Right lung (tissue), 10 donors: ENCODE measurements around the gene CBLN2. TPM values are rescaled to one million over a fixed set of nuclear protein-coding genes. Genes with fewer than 3 reads are reported as not detected.
A peak's percentile ranks its signal among the peaks of the same experiment; 100 is the strongest.

Source experiments
- DNase-seq, 2 donors: peaks; one replicate each; pipeline ENCODE4 v3.0.0-alpha.2; 2013
- long read RNA-seq, 8 donors: transcript quantifications; one replicate each; lab custom pipeline, GENCODE V29; 2026
- polyA plus RNA-seq, 5 donors: library from polyadenylated mRNA; unstranded; fragments of 120-200 nt; gene quantifications; one replicate each; pipeline versions ENCODE4 v1.2.1 to v1.2.3, GENCODE V29; 2013; ENCODE audit warnings: inconsistent platforms in 1 of 5, low replicate concordance in 1 of 5; ENCODE audit not compliant: insufficient read length in 5 of 5, insufficient read depth in 1 of 5

CBLN2 gene
- 10 to 100 TPM in 1 of 5 donors, 1 to 10 TPM in 4; 2.6 to 24.5 (median 7.0) TPM for polyA plus RNA-seq
- long read RNA-seq, donor 1, partial matches to known transcripts, result 0 of 3 reads
- long read RNA-seq, donor 1, other reads (novel, unspliced or antisense), result 0 of 3 reads
- long read RNA-seq, donor 2, partial matches to known transcripts, result 0 of 4 reads
- long read RNA-seq, donor 2, other reads (novel, unspliced or antisense), result 0 of 4 reads
- long read RNA-seq, donor 3, result 0 reads
- long read RNA-seq, donor 4, partial matches to known transcripts, result 0 of 1 reads
- long read RNA-seq, donor 4, other reads (novel, unspliced or antisense), result 0 of 1 reads
- long read RNA-seq, donor 5, transcript CBLN2-201 (5 exons, 2,945 nt), result major isoform, 5 of 8 reads
- long read RNA-seq, donor 5, partial matches to known transcripts, result 0 of 8 reads
- long read RNA-seq, donor 5, other reads (novel, unspliced or antisense), result 0 of 8 reads
- long read RNA-seq, donor 6, partial matches to known transcripts, result 0 of 1 reads
- long read RNA-seq, donor 6, other reads (novel, unspliced or antisense), result 0 of 1 reads
- long read RNA-seq, donor 7, partial matches to known transcripts, result 0 of 1 reads
- long read RNA-seq, donor 7, other reads (novel, unspliced or antisense), result 0 of 1 reads
- long read RNA-seq, donor 8, partial matches to known transcripts, result 0 of 3 reads
- long read RNA-seq, donor 8, other reads (novel, unspliced or antisense), result 0 of 3 reads

DNA sequence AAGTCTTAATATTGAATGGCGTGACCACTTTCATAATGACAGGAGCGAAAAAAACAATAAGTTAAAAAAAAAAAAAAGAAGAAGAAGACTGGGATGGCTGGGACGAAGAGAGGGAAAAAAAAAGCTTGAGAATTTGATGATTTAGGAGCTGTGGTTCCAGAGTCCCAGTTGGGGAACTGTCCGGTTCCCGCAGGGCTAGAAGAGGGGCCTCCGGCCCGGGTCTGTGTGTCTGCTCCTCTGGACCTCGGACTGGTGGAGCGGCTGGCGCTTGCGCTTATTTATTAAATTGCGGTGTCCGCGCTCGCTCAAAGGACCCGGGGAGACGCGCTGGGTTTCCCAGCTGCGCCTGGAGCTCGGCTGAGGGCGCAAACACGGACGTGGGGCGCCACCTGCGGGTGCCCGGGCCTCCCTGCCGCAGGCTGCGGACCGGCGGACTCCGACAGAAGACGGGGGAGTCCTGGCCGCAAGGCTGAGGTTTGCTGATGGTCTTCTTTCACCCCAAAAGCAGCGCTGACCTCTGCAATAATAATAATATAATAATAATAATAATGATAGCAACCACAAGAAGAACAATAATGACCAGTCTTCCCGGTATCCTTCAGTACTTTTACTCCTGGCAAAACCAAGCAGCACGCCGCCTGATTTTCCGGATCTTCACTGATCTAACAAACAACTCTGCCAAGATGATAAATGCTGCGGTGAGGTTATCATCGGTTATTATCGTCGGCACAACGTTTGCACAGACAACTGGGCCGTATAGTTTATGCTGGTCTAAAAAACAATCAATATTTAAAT lies at the start of gene CBLN2:
Gene CBLN2 (minus strand): TSS at position 251 of the 795 bp plus-strand sequence. CDS start 2,182 bp downstream, outside the sequence.
- DNase-seq, result peak; percentile 62 to 77

DNA sequence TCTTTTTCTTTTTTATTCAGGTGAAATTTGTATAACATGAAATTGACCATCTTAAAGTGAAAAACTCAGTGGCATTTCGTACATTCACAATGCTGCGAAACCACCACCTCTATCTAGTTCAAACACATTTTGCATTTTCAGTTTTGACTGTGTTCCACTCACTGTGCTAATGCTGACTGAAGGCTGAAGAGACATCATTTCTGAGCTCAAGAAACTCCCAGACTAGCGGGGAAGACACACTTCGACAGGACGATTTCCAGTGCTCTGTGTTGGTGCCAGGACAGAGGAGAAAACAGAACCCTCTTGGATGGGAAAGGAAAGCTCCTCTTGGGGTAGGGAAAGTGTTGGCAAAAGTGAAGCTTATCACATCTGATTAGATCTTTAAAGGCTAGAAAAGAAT lies 44.2 kb upstream of the CBLN2 start:
- no peak for DNase-seq

DNA sequence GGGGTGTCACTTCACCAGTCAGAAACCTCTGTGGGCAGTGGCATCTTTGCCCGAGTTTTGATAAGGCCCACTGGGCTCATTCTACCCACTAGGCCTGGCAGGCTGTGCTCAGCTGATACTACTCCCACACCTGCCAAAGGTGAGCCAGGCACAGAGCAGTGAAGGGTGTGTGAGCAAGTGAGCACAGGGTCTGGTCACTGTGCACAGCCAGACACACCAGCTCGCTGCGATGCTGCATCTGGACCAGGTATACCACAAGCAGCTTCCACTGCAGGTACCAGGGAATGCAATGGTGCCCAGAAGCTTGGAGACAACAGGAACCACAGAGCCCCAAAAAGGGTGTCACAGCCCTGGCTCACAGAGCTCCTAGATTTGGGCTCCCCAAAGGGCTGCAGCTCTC lies 40.6 kb upstream of the CBLN2 start:
- DNase-seq, result no peak

DNA sequence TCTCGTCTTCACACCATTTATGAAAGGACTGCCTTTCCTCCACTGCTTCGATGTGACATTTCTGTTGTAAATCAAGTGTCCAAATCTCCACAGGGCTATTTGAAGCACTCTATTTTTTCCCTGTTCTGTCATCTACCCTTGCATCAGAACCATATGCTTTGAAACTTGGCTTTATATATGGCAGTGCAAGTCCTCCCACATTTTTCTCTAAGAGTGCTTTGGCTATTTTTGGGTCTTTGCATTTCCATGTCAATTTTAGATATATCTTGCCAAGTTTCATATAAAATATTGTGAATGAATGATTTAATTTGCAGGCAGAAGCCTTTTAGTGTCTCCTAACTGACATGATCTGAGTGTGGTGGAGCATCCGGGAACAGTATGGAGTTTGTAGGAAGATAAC lies 37.8 kb upstream of the CBLN2 start:
- DNase-seq, result no peak

DNA sequence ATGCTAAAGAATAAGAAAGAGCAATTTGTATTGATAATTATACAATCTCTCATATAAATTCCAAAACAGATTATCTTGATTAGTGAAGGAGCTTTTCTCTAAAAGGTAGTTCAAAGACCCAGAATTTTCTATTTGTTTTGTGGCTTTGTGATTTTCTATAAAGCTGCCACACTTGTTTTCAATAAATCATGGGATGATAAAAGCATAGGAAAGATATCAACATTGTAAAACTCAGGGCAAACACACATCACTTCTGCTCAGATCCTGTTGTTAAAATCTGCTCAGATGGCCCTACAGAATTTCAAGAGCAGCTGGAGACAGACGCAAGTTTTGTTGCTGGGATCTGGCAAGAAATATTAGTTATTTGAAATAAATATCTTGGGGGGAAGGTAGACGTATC lies 28.8 kb upstream of the CBLN2 start:
- DNase-seq, result no peak

DNA sequence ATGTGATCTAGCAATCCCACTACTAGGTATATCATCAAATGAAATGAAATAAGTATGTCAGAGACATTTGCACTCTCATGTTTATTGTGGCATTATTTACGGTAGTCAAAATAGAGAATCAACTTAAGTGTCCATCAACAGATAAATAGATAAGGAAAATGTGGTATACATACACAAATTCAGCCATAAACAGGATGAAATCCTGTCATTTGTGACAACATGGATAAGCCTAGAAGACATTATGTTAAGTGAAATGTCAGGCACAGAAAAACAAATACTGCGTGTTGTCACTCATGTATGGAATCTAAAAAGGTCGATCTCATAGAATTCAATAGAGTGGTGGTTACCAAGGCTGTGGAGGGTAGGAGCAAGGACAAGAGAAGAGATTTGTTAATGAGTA lies 22.1 kb upstream of the CBLN2 start:
- no peak for DNase-seq

DNA sequence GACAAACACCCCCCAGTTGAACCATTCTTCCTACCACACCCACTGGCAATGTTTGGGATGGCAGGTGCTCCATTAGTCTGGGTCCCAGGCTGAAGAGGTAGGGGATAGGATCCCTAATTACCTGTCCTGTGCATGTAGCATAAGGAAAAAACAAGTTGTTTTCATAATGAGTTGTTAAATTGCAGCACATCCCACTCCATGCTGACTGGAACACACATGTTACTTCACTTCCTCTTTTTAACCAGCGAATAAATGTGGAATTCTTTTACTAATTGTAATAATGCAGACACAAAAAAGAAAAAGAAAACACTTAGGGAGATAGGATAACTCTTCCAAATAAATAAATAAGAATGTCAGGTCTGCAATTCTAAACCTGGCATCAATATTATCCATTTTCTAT lies 11.8 kb upstream of the CBLN2 start:
- DNase-seq, result no peak

DNA sequence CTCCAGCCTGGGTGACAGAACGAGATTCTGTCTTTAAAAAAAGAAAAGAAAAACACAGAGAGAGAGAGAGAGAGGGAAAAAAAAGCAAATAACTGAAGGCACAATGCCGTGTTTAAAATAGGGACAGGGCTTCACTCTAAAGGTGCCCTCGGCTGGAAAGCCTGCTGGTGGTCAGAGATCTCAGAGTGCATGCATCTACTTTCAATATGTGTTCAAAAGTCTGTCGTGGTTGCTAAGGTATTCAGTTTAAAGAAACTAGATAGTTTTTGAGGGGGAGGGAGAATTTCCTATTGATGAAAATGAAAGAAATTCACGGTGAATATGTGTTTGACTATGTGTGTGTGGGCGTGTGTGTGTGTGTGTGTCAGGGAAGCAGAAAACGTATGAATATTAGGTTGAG lies 11.0 kb upstream of the CBLN2 start:
- no peak for DNase-seq

DNA sequence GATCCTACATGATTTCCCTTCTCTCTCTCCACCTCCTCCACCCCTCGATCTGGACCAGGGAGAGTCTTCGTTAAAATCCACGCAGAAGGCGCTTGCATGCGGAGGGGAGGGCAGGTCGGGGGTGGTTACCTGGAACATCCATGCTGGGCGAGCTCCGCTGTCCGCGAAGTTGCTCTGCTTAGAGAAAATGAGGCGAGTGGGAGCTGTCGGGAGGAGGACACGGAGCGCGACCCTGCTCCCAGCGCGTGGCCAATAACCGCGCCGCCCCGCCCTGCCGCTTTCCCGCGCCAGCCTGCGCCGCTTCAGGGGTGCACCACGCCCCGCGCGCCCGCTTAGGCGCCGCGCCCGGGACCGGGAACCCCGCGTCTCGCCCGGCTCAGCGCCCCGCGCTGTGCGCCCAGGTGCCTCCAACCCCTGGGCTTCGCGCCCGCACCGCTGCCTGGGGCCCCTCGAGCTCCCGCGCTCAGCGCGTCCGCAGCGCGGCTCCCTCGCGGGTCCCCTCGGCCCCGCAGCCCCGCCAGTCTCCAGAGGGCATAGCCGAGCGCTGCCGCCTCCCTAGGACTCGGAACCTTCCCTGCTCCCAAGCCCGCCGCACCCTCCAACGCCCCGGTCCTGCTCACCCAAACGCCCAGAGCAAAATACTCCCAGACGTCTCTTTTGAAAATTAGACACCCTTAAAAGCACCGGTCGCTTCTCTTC lies 636 bp downstream of the CBLN2 start:
- no peak for DNase-seq

DNA sequence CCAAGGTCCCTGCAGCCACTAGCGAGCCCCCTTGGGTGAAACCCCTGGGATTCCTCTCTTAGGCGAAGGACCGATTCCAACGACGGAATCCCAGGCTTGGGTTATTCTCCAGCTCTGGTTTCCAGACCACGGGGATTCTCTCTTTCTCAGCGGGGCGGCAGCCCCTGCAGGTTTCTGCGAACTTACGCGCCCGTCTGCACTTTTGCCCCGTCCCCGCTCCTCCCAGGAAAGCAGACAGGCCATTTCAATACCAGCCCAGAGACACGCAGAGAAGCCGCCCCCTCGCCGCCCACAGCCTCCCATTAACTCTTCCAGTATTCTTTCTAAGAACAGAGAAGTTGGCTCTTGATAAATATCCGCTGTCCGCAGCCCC lies 1.2 kb downstream of the CBLN2 start:
- DNase-seq, result no peak

DNA sequence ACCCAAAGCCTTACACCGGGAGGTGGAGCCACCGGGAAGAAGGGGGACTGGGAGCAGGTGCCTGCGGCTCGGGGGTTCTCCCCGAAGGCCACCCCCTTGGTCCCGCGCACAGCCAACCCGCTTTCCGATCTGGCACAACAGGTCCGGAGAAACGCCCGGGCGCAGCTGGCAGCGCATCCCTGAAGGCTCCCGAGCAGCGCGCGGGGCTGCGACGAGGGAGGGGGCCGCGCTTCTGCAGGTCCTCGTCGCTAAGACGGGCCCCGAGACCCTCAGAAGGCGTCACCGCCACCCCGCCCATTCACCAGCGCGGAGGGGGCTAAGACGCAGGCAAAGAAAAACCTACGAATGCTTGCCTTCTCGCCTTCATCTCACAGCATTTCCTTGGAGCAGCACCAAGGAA lies 1.8 kb downstream of the CBLN2 start:
- no peak for DNase-seq

DNA sequence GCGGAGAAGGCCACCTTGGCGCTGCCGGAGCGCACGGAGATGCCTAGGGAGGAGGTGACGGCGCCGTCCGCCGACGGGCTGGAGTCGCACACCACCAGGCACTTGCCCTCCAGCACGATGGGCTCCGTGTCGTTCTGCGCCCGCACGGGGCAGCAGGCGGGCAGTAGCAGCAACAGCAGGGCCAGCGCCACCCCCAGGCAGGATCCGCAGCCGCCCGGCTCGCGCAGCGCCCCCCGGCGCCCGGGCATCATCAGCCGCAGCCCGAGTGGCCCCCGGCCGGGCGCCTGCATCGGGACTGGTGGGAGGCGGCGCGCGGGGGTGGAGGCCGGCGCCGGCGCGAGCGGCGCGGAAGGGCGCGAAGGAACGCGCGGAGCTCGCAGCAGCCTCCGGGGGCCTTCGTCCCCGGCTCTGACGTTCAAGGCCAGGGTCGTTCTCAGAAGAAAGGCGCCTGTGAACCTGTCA lies 2.2 kb downstream of the CBLN2 start:
- no peak for DNase-seq

DNA sequence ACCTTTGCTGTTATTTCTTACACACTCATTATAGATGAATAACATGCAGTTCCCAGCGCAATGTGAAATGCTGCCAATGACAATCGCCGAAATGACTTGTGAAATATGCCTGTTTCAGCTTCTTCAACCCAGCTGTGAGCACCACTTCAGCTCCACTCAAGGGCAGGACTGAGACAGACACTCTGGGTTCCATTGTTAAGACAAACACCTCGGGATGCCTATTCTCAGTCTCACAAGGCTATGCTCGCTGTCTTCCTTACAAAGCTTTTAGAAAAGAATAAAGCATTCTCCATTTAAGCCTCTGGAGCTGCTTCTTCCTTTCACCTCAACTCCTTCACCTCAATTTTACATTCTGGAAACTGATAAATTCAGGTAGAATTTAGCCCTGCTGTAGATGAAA lies 4.2 kb downstream of the CBLN2 start:
- no peak for DNase-seq

DNA sequence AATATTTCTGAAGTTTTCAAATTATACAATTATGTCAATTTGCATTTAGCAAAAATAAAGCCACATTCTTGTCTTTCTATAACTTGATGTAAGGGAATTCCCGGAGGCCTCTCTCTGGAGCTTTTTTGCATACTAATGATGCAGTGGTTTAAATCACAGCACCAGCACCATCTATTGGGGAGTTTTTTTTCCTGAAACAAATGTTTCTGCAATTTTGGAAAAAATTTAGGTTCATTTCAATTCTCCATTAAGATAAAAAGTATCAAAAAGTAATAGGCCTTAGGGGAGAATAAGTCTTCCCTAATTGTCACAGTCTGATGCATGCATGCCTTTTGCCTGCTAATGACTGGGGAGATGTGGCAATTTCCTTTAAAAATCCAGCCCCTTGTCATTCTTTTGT lies 13.5 kb downstream of the CBLN2 start:
- no peak for DNase-seq

DNA sequence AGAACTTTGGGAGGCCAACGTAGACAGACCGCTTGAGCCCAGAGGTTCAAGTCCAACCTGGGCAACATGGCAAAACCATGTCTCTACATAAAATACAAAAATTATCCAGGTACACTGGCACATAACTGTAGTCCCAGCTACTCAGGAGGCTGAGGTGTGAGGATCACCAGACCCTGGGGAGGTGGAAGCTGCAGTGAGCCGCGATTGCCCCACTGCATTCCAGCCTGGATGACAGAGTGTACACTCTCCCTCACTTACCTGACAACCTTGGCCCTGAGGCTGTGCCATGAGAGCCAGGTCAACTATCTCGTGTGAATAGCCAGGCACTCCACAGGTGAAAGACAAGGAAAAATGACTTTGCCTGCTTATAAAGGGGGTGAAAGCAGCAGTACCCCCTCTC lies 39.3 kb downstream of the CBLN2 start:
- DNase-seq, result no peak

DNA sequence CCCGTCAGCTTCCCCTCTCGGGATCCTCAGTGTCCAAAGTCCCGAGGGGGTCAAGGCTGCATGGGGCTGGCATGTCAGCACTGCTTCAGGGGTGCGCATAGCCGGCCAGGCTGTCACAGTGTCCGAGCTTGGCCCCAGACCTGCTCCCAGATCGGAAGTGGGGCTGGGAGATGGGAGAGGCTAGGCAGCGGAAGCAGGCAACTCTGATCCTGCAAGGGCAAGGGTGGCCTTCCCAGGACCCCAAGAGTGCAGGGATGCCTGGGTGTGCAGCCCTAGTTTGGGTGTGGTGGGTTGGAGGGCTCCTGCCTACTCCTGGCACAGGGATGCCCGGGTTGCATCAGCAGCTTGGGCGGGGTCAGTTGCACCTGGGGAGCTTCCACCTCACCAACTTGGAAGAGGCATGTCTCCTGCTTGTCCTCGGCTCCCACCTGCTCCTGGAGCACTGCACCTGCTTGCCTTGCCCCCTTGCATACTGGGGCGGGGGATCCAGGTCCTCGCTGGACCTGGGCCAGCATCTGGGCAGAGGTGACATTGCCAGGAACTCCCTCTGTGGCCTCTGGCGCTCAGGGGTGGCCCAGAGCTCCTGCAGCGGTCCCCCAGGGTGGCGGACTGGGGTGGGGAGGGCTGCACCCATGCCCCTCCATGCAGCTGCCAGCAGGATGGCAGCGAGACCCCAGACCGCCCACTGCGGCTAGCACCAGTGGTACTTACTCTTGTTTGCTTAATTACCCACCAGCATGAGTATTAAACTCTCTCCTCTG lies 41.3 kb downstream of the CBLN2 start:
- no peak for DNase-seq

DNA sequence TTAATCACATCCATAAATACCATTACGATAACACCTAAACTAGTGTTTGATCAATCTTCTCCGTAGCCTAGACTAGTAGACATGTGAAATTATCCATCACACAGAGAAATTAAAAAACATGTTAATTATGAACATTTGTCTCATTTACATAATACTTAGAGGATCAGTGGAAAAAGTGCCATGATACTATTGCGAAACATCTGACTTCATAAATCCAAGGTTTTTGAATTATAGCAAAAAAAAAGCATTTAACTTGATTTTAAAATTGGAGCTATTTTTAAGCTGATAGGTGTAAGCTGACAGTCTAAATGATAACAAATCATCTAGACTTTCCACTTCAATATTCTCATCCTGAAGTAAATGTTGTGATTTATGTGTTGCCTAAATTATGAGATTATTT lies 51.6 kb downstream of the CBLN2 start:
- DNase-seq, result no peak
